NB4 (cell line): ENCODE data around the gene VIT.

Experiments
- MYC ChIP-seq: IDR thresholded peaks from 2 replicates; pipeline ENCODE4 v1.6.1; 2011; ENCODE audit warnings: low read depth, low read length
- POLR2A ChIP-seq: IDR thresholded peaks from 2 replicates; pipeline ENCODE4 v1.6.1; 2011; ENCODE audit warnings: mild to moderate bottlenecking; ENCODE audit not compliant: insufficient read length; ENCODE audit errors: extremely low read depth
- TF ChIP-seq, protein P1 (sequence below): IDR thresholded peaks from one replicate; pipeline ENCODE4 v1.5.1; 2012; ENCODE audit warnings: low read depth, low read length

DNA sequence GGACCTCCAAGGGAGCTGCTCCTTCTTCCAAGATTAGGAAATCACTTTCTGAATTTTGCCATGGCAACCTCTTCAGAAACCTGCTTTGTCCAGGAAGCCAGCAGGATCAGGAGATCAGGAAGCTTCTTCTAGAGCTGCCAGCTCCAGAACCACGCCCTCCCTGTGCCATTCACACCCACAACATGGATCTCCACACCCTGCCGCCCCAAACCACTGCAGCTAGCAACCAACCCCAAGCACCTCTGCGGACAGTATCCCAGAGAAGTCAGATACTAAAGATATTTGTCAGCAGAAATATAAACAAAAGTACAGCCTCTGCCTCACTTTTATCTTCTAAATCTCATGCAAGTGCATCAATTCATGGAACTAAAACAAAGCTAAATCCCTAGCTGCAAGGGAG, 106.4 kb downstream of the VIT start:
- TF ChIP-seq, protein P1, sequence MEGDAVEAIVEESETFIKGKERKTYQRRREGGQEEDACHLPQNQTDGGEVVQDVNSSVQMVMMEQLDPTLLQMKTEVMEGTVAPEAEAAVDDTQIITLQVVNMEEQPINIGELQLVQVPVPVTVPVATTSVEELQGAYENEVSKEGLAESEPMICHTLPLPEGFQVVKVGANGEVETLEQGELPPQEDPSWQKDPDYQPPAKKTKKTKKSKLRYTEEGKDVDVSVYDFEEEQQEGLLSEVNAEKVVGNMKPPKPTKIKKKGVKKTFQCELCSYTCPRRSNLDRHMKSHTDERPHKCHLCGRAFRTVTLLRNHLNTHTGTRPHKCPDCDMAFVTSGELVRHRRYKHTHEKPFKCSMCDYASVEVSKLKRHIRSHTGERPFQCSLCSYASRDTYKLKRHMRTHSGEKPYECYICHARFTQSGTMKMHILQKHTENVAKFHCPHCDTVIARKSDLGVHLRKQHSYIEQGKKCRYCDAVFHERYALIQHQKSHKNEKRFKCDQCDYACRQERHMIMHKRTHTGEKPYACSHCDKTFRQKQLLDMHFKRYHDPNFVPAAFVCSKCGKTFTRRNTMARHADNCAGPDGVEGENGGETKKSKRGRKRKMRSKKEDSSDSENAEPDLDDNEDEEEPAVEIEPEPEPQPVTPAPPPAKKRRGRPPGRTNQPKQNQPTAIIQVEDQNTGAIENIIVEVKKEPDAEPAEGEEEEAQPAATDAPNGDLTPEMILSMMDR = no peak
- TF ChIP-seq POLR2A (no peak), MYC (no peak)
